ENCODE measurements around the gene FEN1. TPM values are rescaled to one million over a fixed set of nuclear protein-coding genes. Genes with fewer than 3 reads are reported as not detected.

The FEN1 gene
- polyA plus RNA-seq (ENCODE audit: insufficient read length in 4 of 4) = 10 to 100 TPM; 19.4 to 39.7 (median 37.9) TPM

DNA sequence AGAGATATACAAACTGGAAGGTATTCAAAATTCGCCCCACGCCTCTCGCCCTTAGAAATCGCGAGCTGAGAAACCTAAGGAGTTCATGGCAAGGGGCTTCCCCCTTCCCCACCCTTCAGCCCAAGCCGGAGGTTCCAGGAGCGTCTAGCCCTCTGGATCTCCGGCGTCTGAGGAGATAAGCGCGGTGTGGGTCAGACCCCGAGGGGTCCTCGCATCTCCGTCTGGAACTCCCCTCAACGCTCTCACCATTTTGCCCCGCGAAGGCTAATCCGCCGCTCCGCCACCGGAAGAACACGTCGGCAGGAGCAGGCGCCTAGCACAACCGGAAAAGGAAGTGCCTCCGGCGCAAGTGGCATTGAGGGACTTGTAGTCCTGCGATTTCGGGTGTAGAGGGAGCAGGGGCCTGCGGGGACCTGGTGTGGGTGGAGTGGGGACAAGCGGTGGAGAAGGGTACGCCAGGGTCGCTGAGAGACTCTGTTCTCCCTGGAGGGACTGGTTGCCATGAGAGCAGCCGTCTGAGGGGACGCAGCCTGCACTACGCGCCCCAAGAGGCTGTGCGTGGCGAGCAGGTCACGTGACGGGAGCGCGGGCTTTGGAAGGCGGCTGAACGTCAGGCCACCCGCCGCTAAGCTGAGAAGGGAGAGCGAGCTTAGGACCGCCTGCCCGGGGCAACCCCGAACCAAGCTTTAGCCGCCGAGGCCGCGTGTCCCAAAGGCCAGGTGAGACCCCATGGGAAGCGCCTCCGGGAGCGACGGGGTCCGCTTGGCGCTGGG, at the start of gene FEN1, which contains the start of gene TMEM258:
TSS of gene FEN1 (plus strand) at position 602 of the 773 bp plus-strand sequence. CDS start 2,451 bp downstream, outside the sequence.
TSS of gene TMEM258 (minus strand) at position 290 of the 773 bp plus-strand sequence. CDS start at position 249, 41 bp downstream.
- peak in 2 of 4 donors; percentile 79 to 95 for DNase-seq (ENCODE audit: low read depth in 4 of 4, low spot score in 3 of 4)

- DNase-seq (ENCODE audit: low read depth in 4 of 4, low spot score in 3 of 4) = no peak
Measured at GRCh38 chr11:61743486-61744095, 49.1 kb upstream of the FEN1 start.

DNA sequence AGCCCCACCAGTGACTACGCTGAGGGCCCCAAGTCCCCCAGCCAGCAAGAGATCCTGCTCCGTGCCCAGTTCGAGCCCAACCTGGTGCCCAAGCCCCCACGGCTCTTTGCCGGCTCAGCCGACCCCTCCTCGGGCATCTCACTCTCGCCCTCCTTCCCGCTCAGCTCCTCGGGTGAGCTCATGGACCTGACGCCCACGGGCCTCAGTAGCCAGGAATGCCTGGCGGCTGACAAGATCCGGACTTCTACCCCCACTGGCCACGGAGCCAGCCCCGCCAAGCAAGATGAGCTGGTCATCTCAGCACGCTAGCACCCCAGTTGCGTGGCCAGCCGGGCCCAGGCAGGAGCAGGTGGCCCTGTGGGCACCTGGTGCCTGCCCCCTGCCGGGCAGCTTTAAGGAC, 48.5 kb upstream of the FEN1 start:
- no peak for DNase-seq (ENCODE audit: low read depth in 4 of 4, low spot score in 3 of 4)

- DNase-seq (ENCODE audit: low read depth in 4 of 4, low spot score in 3 of 4) = no peak
Measured at GRCh38 chr11:61744609-61745156, 48.0 kb upstream of the FEN1 start.

DNA sequence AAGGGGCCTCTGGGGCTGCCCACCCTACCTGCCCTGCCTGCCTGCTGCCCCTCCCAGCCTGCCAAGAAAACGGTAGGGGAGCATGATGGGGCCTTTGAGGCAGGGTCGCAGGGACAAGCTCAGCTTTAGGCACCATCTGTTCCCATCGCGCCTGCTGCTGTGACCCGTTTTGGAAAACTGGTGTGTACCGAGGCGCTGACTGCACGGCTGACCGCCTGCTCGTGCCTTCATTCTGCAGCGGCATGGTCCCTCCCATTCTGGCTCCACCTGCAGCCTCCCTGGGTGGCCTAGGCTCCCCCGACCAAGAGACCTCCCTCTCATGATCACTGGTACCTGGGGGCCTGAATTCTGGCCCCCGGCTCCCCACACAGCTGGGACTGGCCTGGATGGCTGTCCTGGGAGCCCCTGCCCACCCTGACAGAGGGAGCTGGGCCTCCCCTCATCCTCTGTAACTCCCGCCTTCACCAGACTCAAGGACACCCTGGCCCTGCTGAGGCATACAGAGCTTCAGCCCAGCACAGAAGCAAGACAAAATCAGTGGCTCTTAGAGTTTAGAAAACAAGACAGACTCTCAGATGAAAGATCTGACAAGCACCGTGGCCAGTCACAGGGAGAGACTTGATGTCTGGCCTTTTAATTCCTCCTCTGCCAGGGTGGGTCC, 46.8 kb upstream of the FEN1 start:
- no peak for DNase-seq (ENCODE audit: low read depth in 4 of 4, low spot score in 3 of 4)

DNA sequence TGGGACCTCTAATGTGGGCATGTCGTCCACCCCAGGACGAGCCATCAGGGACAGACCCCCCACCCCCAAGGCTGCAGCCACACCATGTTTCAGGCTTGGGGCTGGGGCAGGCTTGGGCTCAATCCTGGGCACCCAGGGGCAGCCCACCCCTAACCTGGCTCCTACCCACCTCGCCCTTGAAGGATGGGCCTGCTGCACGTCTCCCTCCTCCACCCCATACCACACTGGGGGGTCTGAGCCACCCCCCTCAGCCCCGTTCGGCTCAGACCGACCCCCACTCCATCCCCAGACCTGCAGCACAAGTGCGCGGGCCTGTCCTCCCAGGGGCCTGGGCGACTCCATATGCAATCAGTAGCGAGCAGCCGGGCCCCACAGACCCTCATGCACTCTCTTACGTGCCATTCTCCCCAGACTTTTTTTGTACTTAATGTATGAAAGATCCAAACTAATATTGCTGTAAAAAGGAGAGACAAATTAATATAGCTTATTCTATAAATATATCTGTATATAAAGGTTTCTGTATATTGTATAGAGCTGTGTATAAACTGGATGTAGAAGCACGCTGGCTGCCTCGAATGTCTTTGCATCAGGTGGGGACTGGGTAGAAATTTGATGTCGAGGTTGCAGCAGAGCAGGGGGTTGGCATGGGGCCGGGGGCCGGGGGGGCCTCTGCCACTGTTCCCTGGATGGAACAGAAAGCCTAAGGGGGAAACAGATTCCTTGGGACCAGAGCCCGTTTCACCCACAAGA, 46.1 kb upstream of the FEN1 start:
- DNase-seq (ENCODE audit: low read depth in 4 of 4, low spot score in 3 of 4) = no peak

- no peak for DNase-seq (ENCODE audit: low read depth in 4 of 4, low spot score in 3 of 4)
Measured at GRCh38 chr11:61747192-61747966, 45.3 kb upstream of the FEN1 start.

DNA sequence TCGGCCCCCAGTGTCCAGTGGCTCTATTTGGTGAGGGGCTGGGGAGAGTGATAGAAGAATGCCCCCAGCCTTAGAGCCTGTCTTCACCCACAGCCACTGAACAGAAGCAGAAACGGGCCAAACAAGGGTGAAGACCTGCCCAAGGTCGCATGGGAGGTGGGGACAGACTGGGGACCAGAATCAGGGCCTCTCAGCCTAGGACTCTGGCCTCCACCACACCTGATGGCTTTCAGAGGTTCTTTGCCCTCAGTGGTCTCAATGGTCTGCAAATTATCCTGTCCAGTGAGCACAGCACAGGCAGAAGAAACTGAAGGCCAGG, 44.8 kb upstream of the FEN1 start:
- no peak for DNase-seq (ENCODE audit: low read depth in 4 of 4, low spot score in 3 of 4)

- no peak for DNase-seq (ENCODE audit: low read depth in 4 of 4, low spot score in 3 of 4)
Measured at GRCh38 chr11:61749591-61750217, 43.0 kb upstream of the FEN1 start.

DNA sequence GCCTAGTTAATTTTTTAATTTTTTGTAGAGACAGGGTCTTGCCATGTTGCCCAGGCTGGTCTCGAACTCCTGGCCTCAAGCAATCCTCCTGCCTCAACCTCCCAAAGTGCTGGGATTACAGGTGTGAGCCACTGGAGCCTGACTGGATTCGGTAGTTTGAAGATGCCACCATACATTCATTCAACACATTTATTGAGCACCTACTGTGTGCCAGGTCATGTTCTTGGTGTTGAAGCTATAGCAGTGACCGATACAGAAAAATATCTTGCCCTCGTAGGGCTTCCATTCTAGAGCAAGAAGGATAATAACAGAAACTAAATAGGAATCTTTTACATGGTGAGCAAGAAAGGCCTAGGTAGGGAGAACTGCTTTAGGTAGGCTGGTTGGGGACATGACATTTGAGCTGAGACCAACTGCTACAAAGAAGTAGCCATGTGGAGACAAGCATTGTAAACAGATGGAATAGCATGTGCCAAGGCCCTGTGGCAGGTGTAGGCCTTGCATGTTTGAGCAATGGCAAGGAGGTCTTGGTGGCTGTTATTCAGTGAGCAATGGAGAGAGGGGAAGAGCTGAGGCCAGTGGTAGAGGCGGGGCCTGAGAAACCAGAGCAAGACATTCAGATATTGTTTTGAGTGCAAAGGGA, 42.0 kb upstream of the FEN1 start:
- no peak for DNase-seq (ENCODE audit: low read depth in 4 of 4, low spot score in 3 of 4)

GRCh38 chr11:61751384-61751783, 41.3 kb upstream of the FEN1 start:
- DNase-seq (ENCODE audit: low read depth in 4 of 4, low spot score in 3 of 4) = no peak

DNA sequence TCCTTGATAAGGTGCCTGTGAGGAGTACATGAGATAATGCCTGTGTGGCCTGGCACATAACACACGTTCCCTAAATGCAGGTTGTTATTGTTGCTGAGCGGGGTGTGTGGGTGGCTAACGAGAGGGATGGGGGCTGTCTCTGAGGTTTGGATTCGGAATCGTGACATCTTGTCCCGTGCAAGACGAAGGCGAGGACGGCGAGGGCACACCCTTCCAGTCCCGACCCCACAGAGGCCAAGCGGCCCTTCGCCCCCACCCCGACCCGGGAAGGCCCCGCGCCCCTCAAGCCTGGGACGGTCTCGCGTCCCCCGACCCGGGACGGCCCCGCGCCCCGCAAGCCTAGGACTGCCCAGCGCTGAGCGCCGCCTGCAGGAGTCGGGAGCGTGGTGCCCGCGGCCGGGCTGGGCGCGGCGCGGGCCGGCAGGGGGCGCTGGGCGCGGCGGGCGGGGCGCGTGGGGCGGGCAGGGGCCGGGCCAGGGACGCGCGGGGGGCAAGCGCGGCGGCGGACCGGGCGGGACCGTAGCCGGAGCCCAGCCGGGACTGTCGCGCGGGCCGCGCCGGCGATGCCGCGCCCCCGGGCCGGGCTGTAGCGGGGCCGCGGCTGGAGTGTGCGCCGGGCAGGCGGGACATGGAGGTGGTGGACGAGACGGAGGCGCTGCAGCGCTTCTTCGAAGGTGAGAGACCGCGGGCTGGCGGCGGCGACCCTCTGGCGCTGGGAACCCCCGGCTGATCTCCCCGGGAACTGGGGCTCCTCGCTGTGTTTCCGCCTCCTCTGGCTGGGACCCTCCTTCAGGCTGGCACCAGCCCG, 40.4 kb upstream of the FEN1 start, which contains the start of gene MYRF:
TSS of gene MYRF (plus strand) at position 520 of the 808 bp plus-strand sequence. CDS start at position 629, 109 bp downstream.
- DNase-seq (ENCODE audit: low read depth in 4 of 4, low spot score in 3 of 4) = no peak

DNA sequence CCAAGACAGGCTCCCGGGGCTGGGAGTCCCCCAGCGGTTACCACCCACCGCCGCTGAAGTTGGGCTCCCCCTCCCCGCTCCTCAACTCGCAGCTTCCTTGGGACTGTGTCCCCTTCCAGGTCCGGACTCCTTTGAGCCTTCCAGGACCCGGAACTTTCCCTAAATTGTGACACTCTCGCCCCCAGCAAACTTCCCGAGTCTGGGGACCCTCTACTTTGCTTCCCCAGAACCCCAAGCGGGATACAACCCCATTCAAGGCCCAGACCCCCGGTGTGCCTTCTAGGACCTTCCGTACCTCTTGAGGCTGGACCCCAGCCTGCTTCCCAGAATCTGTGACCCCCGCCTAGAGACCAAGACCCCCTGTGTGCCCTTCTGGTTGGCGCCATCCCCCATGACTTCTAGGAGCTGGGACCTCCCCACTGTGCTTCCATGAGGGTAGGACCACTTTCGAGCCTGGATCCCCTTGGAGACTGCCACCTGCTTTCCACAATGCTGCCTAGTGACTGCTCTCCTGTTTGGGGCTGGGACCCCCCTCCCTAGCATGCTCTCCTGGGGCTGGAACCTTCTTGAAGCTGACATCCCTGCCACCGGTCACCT, 39.7 kb upstream of the FEN1 start:
- no peak for DNase-seq (ENCODE audit: low read depth in 4 of 4, low spot score in 3 of 4)

DNA sequence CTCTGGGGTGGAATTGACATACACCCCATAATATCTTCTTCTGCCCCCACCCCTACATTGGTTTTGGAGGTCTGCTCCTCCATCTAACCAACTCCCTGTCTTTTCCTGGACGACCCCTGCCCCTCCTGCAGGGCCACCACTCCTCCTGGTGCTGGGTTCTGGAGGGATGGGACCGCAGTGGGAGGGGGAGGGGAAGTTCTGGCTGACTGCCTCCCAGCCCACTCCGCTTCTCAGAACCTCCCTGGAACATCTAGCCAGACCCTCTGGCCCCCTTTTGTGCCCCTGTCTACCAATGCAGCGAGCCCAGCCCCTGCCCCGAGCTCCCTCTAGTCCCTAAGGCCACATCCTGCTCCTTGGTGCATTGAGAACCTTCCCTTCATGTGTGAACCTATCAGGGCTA, 39.0 kb upstream of the FEN1 start:
- DNase-seq (ENCODE audit: low read depth in 4 of 4, low spot score in 3 of 4) = no peak

DNA sequence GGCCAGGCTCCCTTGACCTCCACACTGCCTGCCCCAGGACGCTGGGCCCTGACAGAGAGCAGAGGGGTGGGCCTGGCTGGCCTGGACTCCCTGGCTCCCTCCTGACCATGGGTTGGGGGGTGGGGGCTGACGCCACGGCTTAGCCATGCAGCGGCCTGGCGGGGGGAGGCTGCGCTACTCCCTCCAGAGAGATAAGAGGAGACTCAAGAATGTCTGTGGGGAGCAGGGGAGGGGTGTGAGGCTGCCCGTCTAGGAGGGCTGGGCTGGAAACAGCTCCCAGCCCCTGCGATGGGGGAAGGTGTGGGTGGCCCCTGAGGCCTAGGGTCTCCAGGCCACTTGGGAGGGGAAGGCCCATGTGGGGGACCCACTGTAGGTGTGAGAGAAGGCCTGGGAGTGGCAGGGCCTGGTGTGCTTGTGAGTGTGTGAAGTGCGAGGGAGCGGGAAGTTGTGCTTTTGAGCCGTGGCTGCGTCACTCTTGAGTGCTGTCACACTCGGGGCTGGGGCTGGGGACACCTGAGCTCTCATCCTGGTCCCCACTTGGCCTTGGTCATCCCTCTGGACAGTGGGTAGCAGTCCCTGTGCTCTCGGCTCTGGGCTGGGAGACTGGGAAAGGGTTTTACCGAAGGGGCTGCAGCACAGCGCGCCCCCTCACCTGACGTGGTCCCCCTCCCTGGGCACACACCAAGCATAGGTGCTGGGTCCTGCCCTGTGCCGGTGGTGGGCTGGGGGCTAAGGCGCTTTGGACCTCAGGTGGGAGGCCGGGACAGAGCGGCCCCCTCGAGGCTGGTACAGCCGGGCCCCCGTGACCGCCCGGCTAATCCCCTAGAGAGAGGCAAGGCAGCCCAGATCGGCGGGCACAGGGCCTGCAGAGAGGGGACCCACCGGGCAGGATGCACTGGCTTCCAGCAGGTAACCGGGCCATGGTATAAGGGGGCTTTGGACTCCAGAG, 37.9 kb upstream of the FEN1 start:
- DNase-seq (ENCODE audit: low read depth in 4 of 4, low spot score in 3 of 4) = no peak

- DNase-seq (ENCODE audit: low read depth in 4 of 4, low spot score in 3 of 4) = no peak
Measured at GRCh38 chr11:61756147-61756451, 36.6 kb upstream of the FEN1 start.

Measured in left renal pelvis (tissue), 4 donors.